Activated CD4-positive, alpha-beta T cell treated with anti-CD3 and anti-CD28 coated beads for 4 hours (primary cell): ENCODE measurements around the gene TNIP1.

Experiments
- DNase-seq, 2 donors: peaks; one replicate each; pipeline ENCODE4 v3.0.0-alpha.2; 2020

TNIP1 gene

GRCh38 chr5:151104795-151105194 is 24.0 kb upstream of the TNIP1 start:
- no peak for DNase-seq

GRCh38 chr5:151101746-151102145 is 20.9 kb upstream of the TNIP1 start:
- DNase-seq = no peak

- no peak for DNase-seq
Observed at GRCh38 chr5:151101151-151101550, 20.3 kb upstream of the TNIP1 start.

- no peak for DNase-seq
Observed at GRCh38 chr5:151100681-151101080, 19.8 kb upstream of the TNIP1 start.

GRCh38 chr5:151098768-151099121 is 17.9 kb upstream of the TNIP1 start:
- DNase-seq = no peak

GRCh38 chr5:151097820-151098767 is 17.3 kb upstream of the TNIP1 start:
- DNase-seq = no peak

- DNase-seq = no peak
Observed at GRCh38 chr5:151097061-151097460, 16.2 kb upstream of the TNIP1 start.

- DNase-seq = no peak
Observed at GRCh38 chr5:151096001-151096373, 15.2 kb upstream of the TNIP1 start.

- DNase-seq = no peak
Observed at GRCh38 chr5:151095341-151096000, 14.6 kb upstream of the TNIP1 start.

GRCh38 chr5:151094852-151095245 is 14.0 kb upstream of the TNIP1 start:
- DNase-seq = no peak

GRCh38 chr5:151094030-151094851 is 13.4 kb upstream of the TNIP1 start:
- peak; percentile 49 to 50 for DNase-seq

GRCh38 chr5:151093476-151093889 is 12.6 kb upstream of the TNIP1 start:
- no peak for DNase-seq

- DNase-seq = no peak
Observed at GRCh38 chr5:151092762-151093161, 11.9 kb upstream of the TNIP1 start.

- DNase-seq = no peak
Observed at GRCh38 chr5:151089726-151090125, 8.9 kb upstream of the TNIP1 start.

GRCh38 chr5:151088986-151089385 is 8.2 kb upstream of the TNIP1 start:
- DNase-seq = no peak

- no peak for DNase-seq
Observed at GRCh38 chr5:151087486-151087885, 6.7 kb upstream of the TNIP1 start.

- DNase-seq = peak; percentile 63 to 74
Observed at GRCh38 chr5:151086905-151087360, 6.1 kb upstream of the TNIP1 start.

- DNase-seq = no peak
Observed at GRCh38 chr5:151086192-151086869, 5.5 kb upstream of the TNIP1 start.

GRCh38 chr5:151085517-151086041 is 4.7 kb upstream of the TNIP1 start:
- peak; percentile 44 to 57 for DNase-seq

GRCh38 chr5:151084363-151084762 is 3.5 kb upstream of the TNIP1 start:
- no peak for DNase-seq

GRCh38 chr5:151083081-151083676 is 2.3 kb upstream of the TNIP1 start:
- DNase-seq = peak; percentile 75 to 76
